Stimulated activated CD4-positive, alpha-beta T cell treated with anti-CD3 and anti-CD28 coated beads, Interleukin-12 subunit alpha, Interleukin-12 subunit beta, amount 100 ng/mL, for 24 hours (primary cell): ENCODE measurements around the gene ABHD5.

Experiments
- DNase-seq, 2 experiments: peaks; one replicate each; pipeline ENCODE4 v3.0.0-alpha.2; 2020; ENCODE audit warnings: low read depth in 2 of 2

ABHD5 gene

GRCh38 chr3:43718296-43718695 lies 27.6 kb downstream of the ABHD5 start:
- DNase-seq: no peak

GRCh38 chr3:43723121-43723734 lies 32.5 kb downstream of the ABHD5 start:
- DNase-seq: no peak

GRCh38 chr3:43726521-43726920 lies 35.8 kb downstream of the ABHD5 start:
- no peak for DNase-seq

- DNase-seq: no peak
Measured at GRCh38 chr3:43727930-43728329, 37.2 kb downstream of the ABHD5 start.

GRCh38 chr3:43728476-43728875 lies 37.7 kb downstream of the ABHD5 start:
- DNase-seq: no peak

- no peak for DNase-seq
Measured at GRCh38 chr3:43728947-43729346, 38.2 kb downstream of the ABHD5 start.

- DNase-seq: no peak
Measured at GRCh38 chr3:43729707-43730414, 39.1 kb downstream of the ABHD5 start.

GRCh38 chr3:43732747-43733425 lies 42.1 kb downstream of the ABHD5 start:
- DNase-seq: no peak

GRCh38 chr3:43733459-43734384 lies 43.0 kb downstream of the ABHD5 start:
- DNase-seq: no peak

- DNase-seq: no peak
Measured at GRCh38 chr3:43734685-43735084, 43.9 kb downstream of the ABHD5 start.

GRCh38 chr3:43735618-43736017 lies 44.9 kb downstream of the ABHD5 start:
- no peak for DNase-seq

- DNase-seq: no peak
Measured at GRCh38 chr3:43736558-43737440, 46.1 kb downstream of the ABHD5 start.

- no peak for DNase-seq
Measured at GRCh38 chr3:43738305-43738704, 47.6 kb downstream of the ABHD5 start.

- no peak for DNase-seq
Measured at GRCh38 chr3:43742920-43743319, 52.2 kb downstream of the ABHD5 start.

- no peak for DNase-seq
Measured at GRCh38 chr3:43747641-43748040, 56.9 kb downstream of the ABHD5 start.

- DNase-seq: no peak
Measured at GRCh38 chr3:43748179-43748578, 57.4 kb downstream of the ABHD5 start.

- DNase-seq: no peak
Measured at GRCh38 chr3:43748645-43749044, 57.9 kb downstream of the ABHD5 start.

- no peak for DNase-seq
Measured at GRCh38 chr3:43752905-43753304, 62.2 kb downstream of the ABHD5 start.

GRCh38 chr3:43753741-43754715 lies 63.3 kb downstream of the ABHD5 start:
- no peak for DNase-seq
